CD4-positive, alpha-beta memory T cell (primary cell): Measurements from ENCODE around the gene SKI. TPM values are rescaled to one million over a fixed set of nuclear protein-coding genes. Genes with fewer than 3 reads are reported as not detected.

ENCODE experiments used
- CTCF ChIA-PET: fragments of 350-600 bp; sonication (Branson Sonifier 250); formaldehyde crosslinking; loops from one replicate; lab custom pipeline; 2021; ENCODE audit warnings: inconsistent platforms; ENCODE audit not compliant: partially characterized antibody; lab: Charles Lee
- POLR2A ChIA-PET: fragments of 350-600 bp; sonication (Branson Sonifier 250); formaldehyde crosslinking; loops from one replicate; lab custom pipeline; 2021; ENCODE audit not compliant: partially characterized antibody; lab: Charles Lee
- DNase-seq, 5 donors: peaks; one replicate each; pipeline versions ENCODE4 v3.0.0 to v3.0.0-alpha.2; 2020 to 2022; ENCODE audit warnings: mixed read lengths in 1 of 5
- H3K27ac ChIP-seq: one replicate; pipeline ENCODE4 v1.7.0; 2013; ENCODE audit warnings: low read depth, low read length
- H3K27me3 ChIP-seq: 2 replicates; pipeline ENCODE4 v1.7.0; 2013; ENCODE audit warnings: mild to moderate bottlenecking, low read length, moderate library complexity; ENCODE audit not compliant: insufficient read depth
- H3K36me3 ChIP-seq: 2 replicates; pipeline ENCODE4 v1.7.0; 2013; ENCODE audit warnings: mild to moderate bottlenecking, low read length, moderate library complexity; ENCODE audit not compliant: insufficient read depth
- H3K4me1 ChIP-seq: 2 replicates; pipeline ENCODE4 v1.7.0; 2013; ENCODE audit warnings: mild to moderate bottlenecking, low read length, moderate library complexity; ENCODE audit not compliant: insufficient read depth
- H3K4me3 ChIP-seq, 2 donors: one replicate each; pipeline ENCODE4 v1.7.0; 2013; ENCODE audit warnings: low read length in 2 of 2, mild to moderate bottlenecking in 1 of 2
- H3K9me3 ChIP-seq, 2 donors: one replicate each; pipeline ENCODE4 v1.7.0; 2013; ENCODE audit warnings: low read length in 2 of 2, control low read depth in 1 of 2; ENCODE audit not compliant: control insufficient read depth in 1 of 2
- H3K27ac Mint-ChIP-seq, 7 donors: one replicate each; pipeline ENCODE4 v1.8.0; 2020 to 2021; ENCODE audit warnings: mixed read lengths in 7 of 7, mild to moderate bottlenecking in 6 of 7, inconsistent platforms in 3 of 7, moderate library complexity in 3 of 7
- H3K27me3 Mint-ChIP-seq, 2 donors: one replicate each; pipeline ENCODE4 v1.8.0; 2020 to 2021; ENCODE audit warnings: mixed read lengths in 2 of 2
- H3K36me3 Mint-ChIP-seq, 2 donors: one replicate each; pipeline ENCODE4 v1.8.0; 2020 to 2021; ENCODE audit warnings: mixed read lengths in 2 of 2, inconsistent platforms in 1 of 2, mild to moderate bottlenecking in 1 of 2
- H3K4me1 Mint-ChIP-seq, 4 donors: one replicate each; pipeline ENCODE4 v1.8.0; 2020 to 2021; ENCODE audit warnings: mixed read lengths in 4 of 4, mild to moderate bottlenecking in 1 of 4
- H3K4me3 Mint-ChIP-seq, 8 donors: one replicate each; pipeline ENCODE4 v1.8.0; 2020 to 2021; ENCODE audit warnings: mixed read lengths in 8 of 8, mild to moderate bottlenecking in 7 of 8, moderate library complexity in 6 of 8, inconsistent platforms in 3 of 8
- H3K9me3 Mint-ChIP-seq, 8 donors: one replicate each; pipeline ENCODE4 v1.8.0; 2020 to 2021; ENCODE audit warnings: mixed read lengths in 8 of 8, mild to moderate bottlenecking in 5 of 8, inconsistent platforms in 3 of 8, moderate library complexity in 1 of 8
- intact Hi-C: fragments of 100-400 bp; cut with micrococcal nuclease; formaldehyde crosslinking; loops from one replicate; pipeline ENCODE4 v1.15.1; 2023
- polyA plus RNA-seq, 2 donors: library from polyadenylated mRNA; unstranded; fragments of 300-500 nt; fragmentation: Illumina TruSeq; gene quantifications; one replicate each; pipeline ENCODE4 v1.2.3, GENCODE V29; 2021
- total RNA-seq, 2 experiments: library from RNA; stranded (reverse); gene quantifications; one replicate each; pipeline ENCODE4 v1.2.3, GENCODE V29; 2021

The SKI gene
- total and polyA plus RNA-seq, 4 experiments from 2014 or later, result 0.08 to 104 (median 48.5) TPM

DNA sequence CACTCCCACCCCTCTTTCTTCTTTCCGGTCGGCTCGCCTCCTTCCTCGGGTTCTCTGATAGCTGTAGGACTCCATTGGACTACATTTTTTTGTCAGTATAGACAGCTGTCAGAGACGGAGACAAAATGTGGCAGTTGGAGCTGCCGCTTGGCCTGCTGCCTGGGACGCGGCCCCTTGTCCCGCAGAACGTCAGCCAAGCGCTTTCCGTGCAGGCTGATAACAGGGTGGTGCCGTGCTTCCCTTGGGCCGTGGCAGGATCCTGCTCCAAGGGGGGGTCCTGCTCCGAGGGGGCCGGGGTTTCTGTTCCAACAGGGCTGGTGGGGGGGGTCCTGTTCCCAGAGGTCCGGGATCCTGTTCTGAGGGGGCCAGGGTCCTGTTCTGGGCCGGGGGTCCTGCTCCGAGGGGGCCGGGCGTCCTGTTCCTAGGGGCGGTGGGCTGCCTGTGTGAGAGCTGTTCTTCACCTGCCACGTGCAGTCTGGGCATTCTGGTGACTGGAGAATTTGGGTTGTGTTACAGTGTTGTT lies 4.9 kb downstream of the SKI start:
- POLR2A ChIA-PET, result interaction anchor here (1.1 to 16.3 kb wide), 16 partner anchors 6 to 164 kb away, joined by 3 to 454 read pairs (median 6); partner anchors contain the start of genes FAAP20, MORN1 and RER1
- peaks cover 0 to 52% of the 10 kb centered on the region in 2 donors for H3K36me3 Mint-ChIP-seq
- H3K27ac Mint-ChIP-seq, result peak overlapping the region; percentile 98 to 100 (median 99)
- Histone ChIP-seq H3K36me3 (no peaks in the 10 kb centered on the region), H3K4me3 (peak overlapping the region; percentile 90 to 97), H3K27ac (peak overlapping the region; percentile 84), H3K4me1 (peaks cover 69% of the 10 kb centered on the region), H3K9me3 (no peaks in the 10 kb centered on the region), H3K27me3 (no peaks in the 10 kb centered on the region)
- H3K9me3 Mint-ChIP-seq, result peaks cover 0 to 3% (median 0%) of the 10 kb centered on the region in 8 donors
- peaks cover 42 to 75% (median 54%) of the 10 kb centered on the region in 4 donors for H3K4me1 Mint-ChIP-seq
- intact Hi-C loops, result no loop called here
- H3K27me3 Mint-ChIP-seq, result peaks cover 0 to 4% of the 10 kb centered on the region in 2 donors
- H3K4me3 Mint-ChIP-seq, result peak overlapping the region; percentile 94 to 100 (median 98)
- CTCF ChIA-PET, result interaction anchor here (0.9 to 6.0 kb wide), 6 partner anchors 8 to 56 kb away, joined by 3 to 40 read pairs (median 5); partner anchors contain the start of gene FAAP20
- peak in 1 of 5 donors; percentile 48 for DNase-seq

DNA sequence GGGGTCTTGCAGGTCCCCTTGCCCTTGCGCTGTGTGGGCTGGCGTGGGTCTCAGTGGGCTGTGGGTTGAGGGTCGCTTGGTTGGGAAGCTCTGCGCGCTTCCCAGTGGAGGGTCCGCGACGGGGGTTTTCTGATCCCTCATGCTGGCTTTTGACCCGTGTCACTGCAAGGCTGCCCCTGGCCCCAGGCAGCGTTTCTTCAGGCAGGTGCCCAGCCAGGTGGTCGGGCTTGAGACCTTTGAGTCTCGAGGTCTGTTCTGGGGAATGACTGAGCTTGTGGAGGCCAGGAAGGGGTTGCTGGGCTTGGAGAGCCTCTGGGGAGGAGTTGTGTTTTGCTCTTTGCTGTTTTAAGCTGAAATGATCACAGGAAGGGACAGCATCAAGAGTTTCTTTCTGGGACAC lies 5.3 kb downstream of the SKI start:
- Mint-ChIP-seq H3K36me3 (peaks cover 0 to 52% of the 10 kb centered on the region in 2 donors), H3K27me3 (peaks cover 0 to 4% of the 10 kb centered on the region in 2 donors), H3K9me3 (peaks cover 0 to 3% (median 0%) of the 10 kb centered on the region in 8 donors), H3K4me3 (peak overlapping the region; percentile 92 to 99 (median 96)), H3K4me1 (peaks cover 42 to 75% (median 56%) of the 10 kb centered on the region in 4 donors), H3K27ac (peak overlapping the region; percentile 94 to 100 (median 99))
- Histone ChIP-seq H3K27me3 (no peaks in the 10 kb centered on the region), H3K4me1 (peaks cover 74% of the 10 kb centered on the region), H3K9me3 (no peaks in the 10 kb centered on the region), H3K27ac (peak overlapping the region; percentile 84), H3K4me3 (peak overlapping the region; percentile 90 to 97), H3K36me3 (peaks cover 1% of the 10 kb centered on the region)
- intact Hi-C loops, result no loop called here
- ChIA-PET POLR2A (interaction anchor here (0.6 to 16.3 kb wide), 18 partner anchors 21 to 312 kb away, joined by 3 to 454 read pairs (median 6); partner anchors contain the start of genes FAAP20, MORN1, PANK4 and RER1), CTCF (interaction anchor here (0.9 to 6.0 kb wide), 8 partner anchors 8 to 148 kb away, joined by 3 to 40 read pairs (median 4); partner anchors contain the start of gene FAAP20)
- peak in 1 of 5 donors; percentile 29 for DNase-seq

DNA sequence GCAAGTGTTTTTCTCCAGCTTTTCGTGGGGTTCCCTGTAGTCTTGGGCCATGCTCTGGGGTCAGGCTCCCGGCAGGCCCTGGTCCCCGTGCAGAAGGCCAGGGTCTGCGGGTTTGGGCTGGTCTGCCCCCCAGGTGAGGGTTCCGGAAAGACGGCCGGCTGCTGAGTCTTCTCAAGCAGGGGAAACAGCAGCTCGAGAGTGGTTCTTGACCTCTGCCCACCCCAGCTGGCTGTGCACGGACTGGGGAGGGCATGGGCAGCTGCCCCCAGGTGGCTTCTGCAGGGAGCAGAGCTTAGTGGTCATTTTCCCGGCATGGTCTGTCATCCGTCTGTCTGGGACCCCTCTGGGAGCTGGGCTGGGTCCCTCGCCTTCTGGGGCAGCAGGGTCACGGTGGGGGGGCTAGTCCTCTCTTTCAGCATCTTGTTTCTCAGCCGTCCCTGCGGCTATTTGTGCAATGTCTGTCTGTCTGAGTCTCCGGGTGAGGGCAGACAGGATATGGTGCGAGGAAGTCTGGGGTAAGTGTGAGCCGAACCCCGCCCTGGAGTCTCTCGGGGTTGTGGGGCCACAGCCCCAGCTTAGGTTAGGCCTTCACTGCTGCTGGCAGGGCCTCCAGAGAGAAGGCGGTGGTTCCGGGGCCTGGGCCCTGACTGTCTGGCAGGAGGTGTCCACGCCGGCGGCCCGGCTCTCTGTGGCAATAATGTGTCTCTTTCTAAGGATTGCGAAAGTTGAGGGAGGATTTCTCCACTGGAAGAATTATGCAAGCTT lies 6.1 kb downstream of the SKI start:
- H3K36me3 Mint-ChIP-seq, result peaks cover 0 to 52% of the 10 kb centered on the region in 2 donors
- peaks cover 0 to 4% of the 10 kb centered on the region in 2 donors for H3K27me3 Mint-ChIP-seq
- ChIA-PET POLR2A (interaction anchor here (0.6 to 16.3 kb wide), 19 partner anchors 9 to 312 kb away, joined by 3 to 454 read pairs (median 5); partner anchors contain the start of genes FAAP20 and PANK4), CTCF (interaction anchor here (0.9 to 6.0 kb wide), 12 partner anchors 9 to 148 kb away, joined by 3 to 40 read pairs (median 3); partner anchors contain the start of gene FAAP20)
- Histone ChIP-seq H3K27me3 (no peaks in the 10 kb centered on the region), H3K27ac (peak overlapping the region; percentile 84), H3K4me1 (peaks cover 81% of the 10 kb centered on the region), H3K36me3 (peaks cover 6% of the 10 kb centered on the region), H3K4me3 (peak overlapping the region; percentile 90 to 97), H3K9me3 (no peaks in the 10 kb centered on the region)
- H3K4me1 Mint-ChIP-seq, result peaks cover 45 to 81% (median 61%) of the 10 kb centered on the region in 4 donors
- intact Hi-C loops, result loop anchor here (1.0 kb wide), 2 partner anchors 21 to 67 kb away; no protein-coding TSS in a partner anchor
- peak overlapping the region; percentile 92 to 99 (median 96) for H3K4me3 Mint-ChIP-seq
- peak; percentile 78 to 93 (median 80) for DNase-seq
- peaks cover 0 to 3% (median 0%) of the 10 kb centered on the region in 8 donors for H3K9me3 Mint-ChIP-seq
- H3K27ac Mint-ChIP-seq, result peak overlapping the region; percentile 94 to 100 (median 99)

DNA sequence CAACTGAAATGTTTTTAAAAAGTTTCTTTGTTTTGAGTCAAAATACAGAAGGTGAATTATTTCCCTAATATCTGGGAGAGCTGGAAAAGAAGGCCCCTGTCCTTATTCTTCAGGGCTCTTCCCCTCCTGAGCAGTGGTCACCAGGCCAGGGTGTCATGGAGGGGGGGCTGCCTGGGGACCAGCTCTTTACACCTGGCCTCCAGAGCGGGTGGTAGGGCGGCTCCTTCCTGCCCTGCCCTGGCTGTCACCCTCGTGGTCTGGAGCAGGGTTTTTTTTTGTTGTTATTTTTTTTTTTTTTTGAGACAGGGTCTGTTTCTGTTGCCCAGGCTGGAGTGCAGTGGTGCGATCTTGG lies 6.6 kb downstream of the SKI start:
- peaks cover 48 to 86% (median 67%) of the 10 kb centered on the region in 4 donors for H3K4me1 Mint-ChIP-seq
- peaks cover 0 to 5% (median 0%) of the 10 kb centered on the region in 8 donors for H3K9me3 Mint-ChIP-seq
- H3K4me1 ChIP-seq, result peaks cover 87% of the 10 kb centered on the region
- peaks cover 0 to 49% of the 10 kb centered on the region in 2 donors for H3K36me3 Mint-ChIP-seq
- H3K9me3 ChIP-seq, result no peaks in the 10 kb centered on the region
- H3K27me3 ChIP-seq, result no peaks in the 10 kb centered on the region
- intact Hi-C loops, result loop anchor here (1.0 kb wide), 2 partner anchors 21 to 67 kb away; no protein-coding TSS in a partner anchor
- POLR2A ChIA-PET, result interaction anchor here (0.7 to 16.3 kb wide), 15 partner anchors 10 to 291 kb away, joined by 3 to 454 read pairs (median 6); partner anchors contain the start of genes FAAP20 and PANK4
- peak overlapping the region; percentile 94 to 100 (median 99) for H3K27ac Mint-ChIP-seq
- DNase-seq, result peak; percentile 45 to 70 (median 58)
- peak overlapping the region; percentile 84 for H3K27ac ChIP-seq
- H3K4me3 Mint-ChIP-seq, result peak overlapping the region; percentile 92 to 99 (median 96)
- H3K27me3 Mint-ChIP-seq, result peaks cover 0 to 4% of the 10 kb centered on the region in 2 donors
- peaks cover 6% of the 10 kb centered on the region for H3K36me3 ChIP-seq
- H3K4me3 ChIP-seq, result peak overlapping the region; percentile 90 to 97
- CTCF ChIA-PET, result interaction anchor here (0.9 to 6.0 kb wide), 7 partner anchors 9 to 67 kb away, joined by 3 to 40 read pairs (median 3); partner anchors contain the start of gene FAAP20

DNA sequence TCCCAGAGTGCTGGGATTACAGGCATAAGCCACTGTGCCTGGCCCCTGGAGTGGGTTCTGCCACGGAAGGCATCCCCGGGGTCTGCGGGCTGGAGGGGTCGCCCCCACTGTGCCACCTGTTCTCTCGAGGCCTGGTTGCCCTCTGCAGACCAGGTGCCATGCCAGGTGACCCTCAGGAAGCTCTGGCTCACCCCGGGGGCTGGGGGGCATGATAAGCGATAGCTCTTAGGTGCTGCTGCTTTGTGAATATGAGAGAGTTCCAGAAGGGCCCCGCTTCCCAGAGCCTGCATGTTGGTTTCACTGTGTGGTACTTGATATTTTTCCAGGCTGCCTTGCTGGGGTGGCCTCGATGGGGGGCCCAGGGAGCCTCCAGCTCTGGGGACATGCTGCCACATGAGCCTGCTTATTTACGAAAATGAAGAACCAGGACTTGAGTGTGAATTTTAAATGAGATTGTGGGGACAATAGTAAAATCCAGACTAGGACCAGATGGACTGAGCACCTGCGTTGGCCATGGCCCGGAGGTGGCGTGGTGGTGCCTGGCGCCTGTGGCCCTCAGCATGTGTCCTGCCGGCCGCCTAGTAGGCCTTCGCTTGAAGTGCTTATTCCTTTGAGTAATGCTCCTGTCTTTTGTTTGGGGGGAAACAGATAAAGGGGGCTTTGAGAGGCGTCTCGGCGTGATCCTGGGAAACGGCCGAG lies 7.3 kb downstream of the SKI start:
- Mint-ChIP-seq H3K27ac (peak overlapping the region; percentile 94 to 100 (median 98)), H3K36me3 (peaks cover 0 to 54% of the 10 kb centered on the region in 2 donors), H3K4me3 (peak overlapping the region; percentile 63 to 98 (median 83)), H3K4me1 (peaks cover 52 to 93% (median 73%) of the 10 kb centered on the region in 4 donors), H3K9me3 (peaks cover 0 to 6% (median 0%) of the 10 kb centered on the region in 8 donors), H3K27me3 (peaks cover 0 to 4% of the 10 kb centered on the region in 2 donors)
- CTCF ChIA-PET, result interaction anchor here (1.1 to 6.0 kb wide), 3 partner anchors 25 to 55 kb away, joined by 3 to 40 read pairs (median 4); partner anchors contain the start of gene FAAP20
- peak overlapping the region; percentile 84 for H3K27ac ChIP-seq
- peaks cover 94% of the 10 kb centered on the region for H3K4me1 ChIP-seq
- H3K9me3 ChIP-seq, result no peaks in the 10 kb centered on the region
- H3K36me3 ChIP-seq, result peaks cover 6% of the 10 kb centered on the region
- DNase-seq, result peak in 1 of 5 donors; percentile 41
- peak overlapping the region in 1 of 2 donors; percentile 18 for H3K4me3 ChIP-seq
- no peaks in the 10 kb centered on the region for H3K27me3 ChIP-seq
- POLR2A ChIA-PET, result interaction anchor here (0.7 to 16.3 kb wide), 6 partner anchors 19 to 65 kb away, joined by 3 to 454 read pairs (median 77); partner anchors contain the start of gene FAAP20
- intact Hi-C loops, result no loop called here
